ENCODE results near the gene CDC42EP4. TPM values are rescaled to one million over a fixed set of nuclear protein-coding genes. Genes with fewer than 3 reads are reported as not detected.

The CDC42EP4 gene
- total and polyA plus RNA-seq, 9 of the 15 experiments (the other 6 are each of a cell fraction or from before 2014, with no cell fraction given) = 0.65 to 20.8 (median 12.3) TPM

GRCh38 chr17:73357981-73358380 lies 46.2 kb upstream of the CDC42EP4 start:
- no peaks in the 10 kb centered on the region for H3K9me3 ChIP-seq (replicated peaks; ENCODE audit: control insufficient read depth, insufficient read depth, low read depth, low read length)
- POLR2A ChIA-PET = no interaction called here
- no peak overlapping the region for H2AFZ ChIP-seq (ENCODE audit: low read depth, low read length)
- H3K9ac ChIP-seq (ENCODE audit: insufficient read depth in 1 of 2, low read depth in 2 of 2, low read length in 2 of 2) = no peak overlapping the region
- no peak for ATAC-seq
- TF ChIP-seq ZBED1 (IDR thresholded peaks at IDR 0.05) (no peak), MIER1 (IDR thresholded peaks at IDR 0.05; ENCODE audit: low read depth) (no peak)
- no peak overlapping the region for H3K4me3 ChIP-seq
- no peaks in the 10 kb centered on the region for H3K9me1 ChIP-seq (ENCODE audit: control insufficient read depth, insufficient read depth, low read length)
- no peak for DNase-seq (ENCODE audit: extremely low read depth in 1 of 4, low spot score in 3 of 4)
- no peak for FAIRE-seq
- intact Hi-C loops (cut with micrococcal nuclease) = no loop called here
- H3K4me1 ChIP-seq (replicated peaks in 1 of 2; ENCODE audit: control insufficient read depth in 2 of 2, insufficient read depth in 2 of 2, low read length in 2 of 2) = peaks cover 0 to 10% of the 10 kb centered on the region in 2 experiments; a peak in 2 of 5 replicates
- peaks cover 38 to 76% of the 10 kb centered on the region in 2 experiments; a peak in 4 of 5 replicates for H3K27me3 ChIP-seq (ENCODE audit: control insufficient read depth in 2 of 2, insufficient read depth in 2 of 2, low read length in 2 of 2)
- H4K20me1 ChIP-seq (replicated peaks; ENCODE audit: control insufficient read depth, insufficient read depth, low read length) = no peaks in the 10 kb centered on the region; the same call in 1 of the 2 replicates
- no TSS peak for BruUV-seq (replicated peaks)
- no peaks in the 10 kb centered on the region for H3K36me3 ChIP-seq (ENCODE audit: control insufficient read depth, insufficient read depth, low read length)
- in situ Hi-C loops (cut with MboI) = no loop called here
- H3K79me2 ChIP-seq (ENCODE audit: control insufficient read depth, insufficient read depth, low read length) = no peaks in the 10 kb centered on the region
- CTCF ChIA-PET (ENCODE audit: low intra/inter-chr PET ratio) = no interaction called here
- no peak overlapping the region for H3K27ac ChIP-seq (ENCODE audit: extremely low read depth, low read depth, low read length)
- no peak overlapping the region for H3K4me2 ChIP-seq (ENCODE audit: insufficient read depth, low read length)
- 4% methylated on average over 15 of the region's 19 CpGs for WGBS (ENCODE audit: insufficient coverage, low coverage, missing lambda C conversion rate)

DNA sequence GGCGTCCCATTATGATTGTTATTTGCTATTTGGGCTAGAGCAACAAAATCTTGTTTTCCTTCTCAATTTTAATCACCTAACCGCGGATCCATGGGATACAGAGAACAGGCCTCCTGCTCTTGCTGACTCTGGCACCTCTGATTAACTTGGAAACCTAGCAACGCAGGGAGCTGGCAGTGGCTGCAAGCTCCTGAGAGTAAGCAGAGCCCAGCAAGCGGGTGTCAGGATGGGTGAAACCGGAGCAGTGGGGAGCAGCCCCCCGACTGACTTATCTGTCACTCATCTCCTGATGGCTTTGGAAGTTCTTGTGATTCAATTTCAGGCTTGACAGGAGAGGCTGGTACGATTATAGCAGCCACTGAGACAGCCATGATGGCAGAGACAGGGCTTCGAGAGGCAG lies 45.5 kb upstream of the CDC42EP4 start:
- Histone ChIP-seq H3K9me3 (replicated peaks; ENCODE audit: control insufficient read depth, insufficient read depth, low read depth, low read length) (no peaks in the 10 kb centered on the region), H3K4me1 (replicated peaks in 1 of 2; ENCODE audit: control insufficient read depth in 2 of 2, insufficient read depth in 2 of 2, low read length in 2 of 2) (peaks cover 0 to 11% of the 10 kb centered on the region in 2 experiments; a peak in 2 of 5 replicates), H3K27ac (ENCODE audit: extremely low read depth, low read depth, low read length) (no peak overlapping the region), H3K27me3 (ENCODE audit: control insufficient read depth in 2 of 2, insufficient read depth in 2 of 2, low read length in 2 of 2) (peaks cover 34 to 74% of the 10 kb centered on the region in 2 experiments; a peak in 3 of 5 replicates), H4K20me1 (replicated peaks; ENCODE audit: control insufficient read depth, insufficient read depth, low read length) (no peaks in the 10 kb centered on the region; the same call in 1 of the 2 replicates), H3K4me2 (ENCODE audit: insufficient read depth, low read length) (no peak overlapping the region), H3K4me3 (no peak overlapping the region), H3K36me3 (ENCODE audit: control insufficient read depth, insufficient read depth, low read length) (no peaks in the 10 kb centered on the region), H2AFZ (ENCODE audit: low read depth, low read length) (no peak overlapping the region), H3K79me2 (ENCODE audit: control insufficient read depth, insufficient read depth, low read length) (no peaks in the 10 kb centered on the region), H3K9me1 (ENCODE audit: control insufficient read depth, insufficient read depth, low read length) (no peaks in the 10 kb centered on the region), H3K9ac (ENCODE audit: insufficient read depth in 1 of 2, low read depth in 2 of 2, low read length in 2 of 2) (no peak overlapping the region; a peak in 1 of 4 replicates)
- intact Hi-C loops (cut with micrococcal nuclease) = no loop called here
- POLR2A ChIA-PET = interaction anchor here (0.6 kb wide), 2 partner anchors 13 to 39 kb away, joined by 3 to 4 read pairs; no protein-coding TSS in a partner anchor
- in situ Hi-C loops (cut with MboI) = no loop called here
- no peak for ATAC-seq
- CTCF ChIA-PET (ENCODE audit: low intra/inter-chr PET ratio) = no interaction called here
- no peak for FAIRE-seq
- no peak for DNase-seq (ENCODE audit: extremely low read depth in 1 of 4, low spot score in 3 of 4)
- WGBS (ENCODE audit: insufficient coverage, low coverage, missing lambda C conversion rate) = under 1% methylated on average over 9 of the region's 9 CpGs
- BruUV-seq (replicated peaks) = no TSS peak
- TF ChIP-seq ZBTB1 (CRISPR knock-in tag; IDR thresholded peaks at IDR 0.05; ENCODE audit: borderline replicate concordance, low read depth) (no peak), NR2C1 (IDR thresholded peaks at IDR 0.05) (no peak), NR2C1 (tag; IDR thresholded peaks at IDR 0.05) (no peak), GATA2 (CRISPR knock-in tag; IDR thresholded peaks at IDR 0.05) (no peak), RERE (CRISPR knock-in tag; IDR thresholded peaks at IDR 0.05; ENCODE audit: borderline replicate concordance) (no peak), MTA3 (IDR thresholded peaks at IDR 0.05; ENCODE audit: borderline replicate concordance) (no peak), RUNX1 (IDR thresholded peaks at IDR 0.05; ENCODE audit: low read depth) (no peak), PHF8 (IDR thresholded peaks at IDR 0.05; ENCODE audit: borderline replicate concordance, low read length) (no peak)
